HG03064 (cell line): Measurements from ENCODE around the gene ADAMTSL1.

Experiments used
- ATAC-seq: cut with Tn5 transposase; IDR thresholded peaks from one replicate; pipeline ENCODE4 v1.9.1; 2021; ENCODE audit warnings: low read depth; ENCODE audit not compliant: unreplicated experiment

The ADAMTSL1 gene

GRCh38 chr9:18889550-18889949 is 415.6 kb downstream of the ADAMTSL1 start:
- no peak for ATAC-seq

DNA sequence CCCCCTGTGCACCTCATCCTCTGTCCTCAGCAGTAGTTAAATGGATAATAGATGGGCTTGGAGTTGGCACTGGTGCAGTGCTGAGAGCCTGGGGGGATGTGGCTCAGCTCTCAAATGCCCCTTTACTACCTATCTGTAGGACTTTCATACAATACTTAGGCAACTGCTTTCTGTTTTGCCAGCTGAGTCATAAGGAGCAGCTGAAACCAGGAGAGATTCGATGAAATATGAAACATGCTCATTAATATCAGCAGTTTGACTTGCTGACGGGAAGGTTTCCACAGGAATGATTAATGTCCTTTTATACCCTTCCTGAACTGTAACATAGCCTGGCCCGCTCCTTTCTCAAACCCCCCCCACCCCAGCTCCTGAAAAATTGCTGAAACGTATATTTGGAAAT is 416.4 kb downstream of the ADAMTSL1 start:
- no peak for ATAC-seq

DNA sequence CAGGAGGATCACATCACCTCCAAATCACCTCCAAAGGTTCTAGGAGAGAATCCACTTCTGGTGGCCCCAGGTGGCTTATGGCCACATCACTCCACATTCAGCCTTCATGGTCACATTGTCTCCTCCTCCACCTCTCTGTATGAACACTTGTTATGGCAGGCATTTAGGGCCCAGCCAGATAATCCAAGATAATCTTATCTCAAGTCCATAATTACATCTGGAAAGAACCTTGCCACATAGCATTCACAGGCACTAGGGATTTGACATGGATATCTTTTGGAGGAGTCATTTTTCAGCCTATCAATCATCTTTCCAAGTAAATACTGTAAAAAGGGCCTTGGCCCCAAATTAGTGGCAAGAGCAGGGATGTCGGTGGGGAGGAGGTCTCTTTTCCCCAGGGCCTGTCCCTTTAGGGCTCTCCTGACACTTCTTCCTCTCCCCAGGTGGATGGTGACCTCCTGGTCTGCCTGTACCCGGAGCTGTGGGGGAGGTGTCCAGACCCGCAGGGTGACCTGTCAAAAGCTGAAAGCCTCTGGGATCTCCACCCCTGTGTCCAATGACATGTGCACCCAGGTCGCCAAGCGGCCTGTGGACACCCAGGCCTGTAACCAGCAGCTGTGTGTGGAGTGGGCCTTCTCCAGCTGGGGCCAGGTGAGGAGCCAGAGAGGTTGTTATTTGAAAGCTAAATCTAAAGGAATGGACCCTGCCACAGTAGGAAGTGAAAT is 418.2 kb downstream of the ADAMTSL1 start:
- no peak for ATAC-seq

DNA sequence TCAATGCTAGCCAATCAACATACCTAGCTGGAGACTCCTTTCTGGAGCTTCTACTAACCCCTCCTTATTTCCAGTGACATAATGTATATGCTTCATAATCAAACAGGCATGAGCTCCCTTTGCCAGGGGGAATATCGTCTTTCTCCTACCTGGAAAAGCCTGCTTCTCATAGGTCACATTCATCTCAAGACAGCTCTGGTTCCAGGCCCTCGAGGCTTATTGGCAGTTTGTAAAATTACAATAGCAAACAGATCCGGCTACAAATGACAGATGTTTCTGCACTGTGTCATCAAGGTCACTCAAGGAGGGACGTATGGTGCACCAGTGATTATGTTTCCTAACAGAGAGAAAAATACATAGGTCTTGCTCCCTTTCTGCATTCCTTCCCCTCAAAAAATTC is 419.1 kb downstream of the ADAMTSL1 start:
- no peak for ATAC-seq

DNA sequence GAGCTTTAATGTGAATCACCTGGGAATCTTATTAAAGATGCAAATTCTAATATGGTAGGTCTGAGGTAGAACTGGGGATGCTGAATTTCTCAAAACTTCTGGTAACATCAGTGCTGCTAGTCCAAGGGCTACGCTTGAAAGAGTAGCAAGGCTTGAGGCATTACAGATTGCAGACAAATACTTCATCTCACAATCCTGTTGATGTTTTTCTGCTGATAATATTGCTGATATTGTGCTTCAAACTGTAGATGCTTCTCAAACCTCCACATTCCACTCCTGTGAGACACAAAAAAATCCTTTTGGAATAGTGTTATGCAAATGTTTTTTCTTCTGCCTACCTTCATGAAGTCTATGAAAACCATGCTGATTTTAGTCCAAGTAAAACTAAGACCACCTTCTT is 419.5 kb downstream of the ADAMTSL1 start:
- no peak for ATAC-seq

DNA sequence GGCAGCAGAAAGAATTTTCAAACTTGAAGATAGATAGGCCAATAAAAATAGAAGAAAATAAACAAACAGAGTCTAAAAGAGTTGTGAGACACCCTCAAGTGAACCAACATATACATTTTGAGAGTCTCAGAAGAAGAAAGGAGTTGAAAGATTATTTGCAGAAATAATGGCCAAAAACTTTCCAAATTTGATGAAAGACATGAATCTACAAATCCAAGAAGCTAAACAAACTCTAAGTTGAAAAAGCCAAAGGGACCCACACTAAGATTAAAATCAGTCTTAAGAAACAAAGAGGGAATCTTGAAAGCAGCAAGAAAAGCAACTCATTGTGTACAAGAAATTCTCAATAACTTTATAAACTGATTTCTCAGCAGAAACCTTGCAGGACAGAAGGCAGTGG is 422.1 kb downstream of the ADAMTSL1 start:
- no peak for ATAC-seq

- ATAC-seq: no peak
Measured at GRCh38 chr9:18896531-18897179, 422.7 kb downstream of the ADAMTSL1 start.

GRCh38 chr9:18903450-18903849 is 429.5 kb downstream of the ADAMTSL1 start:
- ATAC-seq: no peak

DNA sequence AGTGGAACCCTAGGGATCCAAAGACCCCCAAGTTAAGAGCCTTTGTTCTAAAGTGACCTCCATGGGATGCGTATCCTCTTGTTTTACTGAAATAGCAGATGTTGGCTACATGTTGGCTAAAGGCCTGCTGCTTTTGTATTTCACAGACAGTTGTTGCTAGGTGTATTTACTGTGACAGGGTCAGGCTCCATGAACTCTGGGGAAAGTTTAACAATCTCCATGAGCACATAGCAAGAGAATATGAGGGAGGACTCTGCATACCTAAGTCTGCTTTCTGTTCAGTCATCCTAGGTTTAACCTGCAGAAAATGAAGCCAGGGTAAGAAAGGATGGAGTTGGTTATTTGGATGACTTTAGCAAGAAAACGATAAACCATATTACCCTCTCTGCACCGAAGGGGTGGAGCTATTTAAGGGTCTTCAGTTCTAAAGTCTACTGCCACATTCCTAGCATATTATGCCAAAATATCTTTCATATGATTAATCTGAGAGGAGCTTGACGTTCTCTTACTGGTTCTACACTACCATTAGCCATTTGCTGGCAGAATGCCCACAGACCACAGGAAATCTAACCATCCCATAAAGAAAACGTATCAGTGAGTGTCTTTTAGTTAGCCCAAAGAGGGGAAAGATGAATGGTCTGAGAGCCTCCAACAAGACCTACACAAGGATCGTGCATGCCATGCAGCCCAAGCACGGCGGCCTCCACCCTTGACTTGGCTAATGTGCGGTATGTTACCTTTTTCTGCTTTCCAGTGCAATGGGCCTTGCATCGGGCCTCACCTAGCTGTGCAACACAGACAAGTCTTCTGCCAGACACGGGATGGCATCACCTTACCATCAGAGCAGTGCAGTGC is 431.3 kb downstream of the ADAMTSL1 start:
- no peak for ATAC-seq

DNA sequence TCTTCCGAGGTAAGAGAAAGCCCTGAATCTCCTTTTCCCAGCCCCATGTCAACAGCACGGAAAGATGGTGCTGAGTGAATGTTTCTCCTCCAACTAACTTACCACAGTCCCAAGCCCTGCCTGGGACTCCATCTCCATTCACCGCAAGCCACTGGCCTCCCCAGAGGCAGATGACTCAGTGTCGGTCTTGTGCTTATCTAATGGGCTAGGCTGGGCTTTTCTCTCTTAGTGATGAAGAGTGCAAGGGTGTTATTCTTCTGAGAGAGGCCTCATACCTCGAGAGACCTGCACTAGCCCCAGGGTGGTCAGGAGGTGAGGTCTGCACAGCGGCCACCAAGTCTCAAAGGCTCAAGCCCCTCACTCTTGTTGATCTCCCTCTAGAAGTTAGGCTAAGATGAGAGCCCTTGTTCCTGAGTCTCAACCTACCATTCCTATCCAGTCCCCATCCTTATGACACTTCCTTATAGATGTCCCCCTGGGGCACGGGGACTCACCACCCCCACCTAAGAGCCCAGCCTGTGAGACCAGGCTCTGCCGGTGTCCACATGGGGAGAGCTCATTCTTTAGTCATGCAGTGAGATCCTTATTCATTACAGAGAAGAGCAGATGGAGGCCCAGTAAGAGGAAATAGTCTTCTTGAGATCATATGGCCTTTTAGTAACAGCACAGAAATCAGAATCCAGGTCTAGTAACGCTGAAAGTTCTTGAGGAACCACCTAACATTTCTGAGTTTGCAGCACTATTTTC is 432.1 kb downstream of the ADAMTSL1 start:
- ATAC-seq: no peak

- ATAC-seq: no peak
Measured at GRCh38 chr9:18906656-18907395, 432.9 kb downstream of the ADAMTSL1 start.

DNA sequence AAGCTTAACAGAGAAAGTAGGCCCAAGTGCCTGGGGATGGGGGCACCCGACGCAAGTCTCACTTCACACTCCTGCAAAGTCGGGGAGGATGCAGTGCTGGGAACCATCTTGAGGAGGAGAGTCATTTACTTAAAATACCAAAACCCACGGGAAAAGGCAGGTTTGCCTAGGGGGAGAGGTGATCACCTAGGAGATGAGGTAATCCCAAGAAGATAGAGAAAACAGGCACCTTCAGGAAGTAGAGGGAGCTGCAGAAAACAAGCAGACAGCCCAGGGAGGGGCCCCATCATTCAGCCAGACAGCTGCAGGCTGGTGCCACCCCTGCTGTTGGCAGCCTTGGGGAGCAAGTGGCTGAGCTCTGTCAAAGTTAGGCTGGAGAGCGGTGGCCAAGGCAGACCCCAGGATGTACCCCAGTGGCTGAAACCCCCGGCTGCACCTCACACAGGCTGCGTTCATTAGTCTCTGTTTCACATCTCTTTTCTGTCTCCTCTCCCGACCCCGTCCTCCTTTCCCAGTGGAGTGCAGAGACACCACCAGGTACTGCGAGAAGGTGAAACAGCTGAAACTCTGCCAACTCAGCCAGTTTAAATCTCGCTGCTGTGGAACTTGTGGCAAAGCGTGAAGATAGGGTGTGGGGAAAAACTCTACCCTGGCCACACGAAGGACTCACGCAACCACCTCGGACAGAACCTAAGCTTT is 434.1 kb downstream of the ADAMTSL1 start:
- no peak for ATAC-seq

DNA sequence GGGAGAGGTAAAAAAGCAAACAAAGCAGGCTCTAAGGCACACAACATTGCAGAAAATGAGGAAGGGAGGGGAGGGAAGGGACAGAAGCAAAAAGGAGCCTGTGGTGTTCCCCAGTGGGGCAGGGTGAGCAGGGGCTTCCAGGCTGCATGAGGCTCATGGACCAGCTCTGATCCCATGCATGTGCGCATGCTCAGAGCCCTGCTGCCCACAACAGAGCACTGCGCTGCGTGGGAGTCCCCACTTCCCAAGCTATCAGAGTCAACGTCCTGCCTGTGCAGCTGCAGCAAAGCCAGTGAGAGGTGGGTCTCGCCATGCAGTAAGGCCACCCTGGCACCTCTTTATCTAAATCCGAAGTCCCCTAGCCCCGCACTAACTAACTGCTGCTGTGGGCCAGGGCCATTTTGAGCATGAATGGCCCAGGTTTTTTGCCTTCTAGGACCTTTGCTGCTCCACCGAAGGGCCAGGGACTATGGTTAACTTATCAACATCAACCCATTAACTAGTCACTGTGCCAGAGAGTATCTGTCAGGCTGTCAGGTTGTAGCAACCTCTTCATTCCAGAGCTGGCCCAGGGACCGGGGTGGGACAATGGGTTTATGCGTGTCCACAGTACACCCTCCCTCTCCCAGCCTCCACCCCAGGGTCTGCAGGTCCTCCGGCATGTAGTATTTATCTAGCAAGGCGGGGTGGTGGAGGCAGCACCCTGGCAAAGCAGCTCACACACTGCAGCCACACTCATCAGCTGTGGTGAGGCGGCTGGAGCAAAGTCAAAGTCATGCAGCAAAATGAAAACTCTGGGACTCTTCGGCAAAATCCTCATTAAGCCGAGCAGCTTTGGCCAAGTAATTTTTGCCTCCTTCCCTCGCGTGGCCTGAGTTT is 435.4 kb downstream of the ADAMTSL1 start:
- ATAC-seq: no peak

DNA sequence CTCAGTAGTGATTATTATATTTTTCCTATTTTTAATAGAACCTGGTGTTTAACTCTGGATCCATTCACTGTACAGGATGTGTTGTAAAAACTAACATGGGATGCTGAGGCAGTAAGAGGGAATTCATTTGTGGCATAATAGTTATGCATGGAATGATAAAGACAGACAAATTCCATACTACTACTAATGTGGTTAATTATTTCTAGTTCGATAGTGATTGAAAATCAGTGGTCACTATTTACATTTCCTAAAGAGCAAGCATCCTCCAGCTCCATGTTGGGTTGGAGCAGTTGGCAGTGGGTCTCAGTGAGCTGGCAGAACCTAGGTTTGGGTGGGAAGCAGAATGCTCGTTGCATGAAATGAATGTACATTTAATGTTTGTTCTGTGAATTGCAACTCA is 436.5 kb downstream of the ADAMTSL1 start:
- ATAC-seq: no peak

GRCh38 chr9:18910916-18911315 is 437.0 kb downstream of the ADAMTSL1 start:
- no peak for ATAC-seq

- ATAC-seq: no peak
Measured at GRCh38 chr9:18911714-18912342, 437.9 kb downstream of the ADAMTSL1 start.

- no peak for ATAC-seq
Measured at GRCh38 chr9:18920141-18921084, 446.5 kb downstream of the ADAMTSL1 start.
